SJSA1 (cell line): ENCODE measurements around the gene ADAMTS18. TPM values are rescaled to one million over a fixed set of nuclear protein-coding genes. Genes with fewer than 3 reads are reported as not detected.

Experiments used
- DNase-seq, 2 experiments: peaks; one replicate each; pipeline ENCODE4 v3.0.0-alpha.2; 2015 to 2020; ENCODE audit warnings: low spot score in 2 of 2, low read depth in 1 of 2
- H3K27ac ChIP-seq: fragments of 250-450 bp; sonication (Bioruptor Pico); 2 replicates; pipeline ENCODE4 v1.5.1; 2020; ENCODE audit warnings: mild to moderate bottlenecking, moderate library complexity
- H3K27me3 ChIP-seq: fragments of 250-450 bp; sonication (Bioruptor Pico); replicated peaks from 2 replicates; pipeline ENCODE4 v1.5.1; 2020; ENCODE audit warnings: mild to moderate bottlenecking, moderate library complexity
- H3K36me3 ChIP-seq: fragments of 250-450 bp; sonication (Bioruptor Pico); 2 replicates; pipeline ENCODE4 v1.5.1; 2020; ENCODE audit warnings: mild to moderate bottlenecking
- H3K4me1 ChIP-seq: fragments of 250-450 bp; sonication (Bioruptor Pico); replicated peaks from 2 replicates; pipeline ENCODE4 v1.6.1; 2021; ENCODE audit warnings: mild to moderate bottlenecking
- H3K4me3 ChIP-seq: fragments of 250-450 bp; sonication (Bioruptor Pico); 2 replicates; pipeline ENCODE4 v1.5.1; 2020; ENCODE audit warnings: mild to moderate bottlenecking
- H3K9me3 ChIP-seq: fragments of 250-450 bp; sonication (Bioruptor Pico); replicated peaks from 2 replicates; pipeline ENCODE4 v1.5.1; 2020; ENCODE audit warnings: mild to moderate bottlenecking
- total RNA-seq: library from RNA; depleted of rRNA; stranded (reverse); fragments of >200 nt; shearing (Covaris generic); gene quantifications from 2 replicates; pipeline ENCODE4 v1.2.3, GENCODE V29; 2014

Gene ADAMTS18
- total RNA-seq, 1 experiment from 2014 or later = not detected

DNA sequence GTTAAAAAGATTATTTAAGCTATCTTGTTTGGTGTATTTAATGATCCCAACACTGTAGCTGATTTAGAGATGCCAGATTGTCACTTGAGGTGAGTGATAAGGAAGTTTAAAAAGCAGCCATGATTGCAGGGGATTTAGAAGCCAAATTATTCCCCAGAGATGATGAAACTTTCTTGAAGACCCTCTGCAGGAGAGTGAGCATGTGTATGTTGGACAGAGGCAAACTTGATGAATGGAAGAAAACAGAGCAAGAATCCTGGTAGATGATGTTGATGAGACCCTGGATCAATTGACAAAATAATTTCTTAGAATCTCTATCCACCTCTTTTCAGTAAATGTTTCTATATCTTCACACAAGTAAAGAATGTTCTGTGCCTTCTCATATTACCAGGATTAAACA lies 14.4 kb upstream of the ADAMTS18 start:
- H3K27me3 ChIP-seq = no peaks in the 10 kb centered on the region
- H3K9me3 ChIP-seq = no peaks in the 10 kb centered on the region
- H3K4me3 ChIP-seq = no peak overlapping the region
- no peak for DNase-seq
- no peak overlapping the region for H3K27ac ChIP-seq
- H3K4me1 ChIP-seq = no peaks in the 10 kb centered on the region
- no peaks in the 10 kb centered on the region for H3K36me3 ChIP-seq

DNA sequence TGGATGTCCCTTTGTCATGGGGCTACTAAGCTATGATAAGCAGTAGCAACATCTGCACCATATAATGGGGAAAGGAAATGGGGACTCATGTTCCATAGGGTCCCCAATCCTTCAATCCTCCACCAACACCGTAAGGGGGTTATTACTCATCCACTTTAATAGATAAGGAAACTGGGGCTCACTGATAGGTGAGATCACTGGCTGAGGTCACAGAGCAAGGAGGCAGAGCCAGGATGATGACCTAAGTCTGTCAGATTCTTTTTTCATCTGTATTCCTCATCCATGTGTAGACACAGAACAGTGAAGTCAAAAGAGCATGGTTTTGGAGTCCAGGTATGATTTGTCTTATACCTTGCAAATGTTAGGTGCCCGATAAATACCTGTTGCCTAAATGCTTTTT lies 10.5 kb upstream of the ADAMTS18 start:
- Histone ChIP-seq H3K27me3 (no peaks in the 10 kb centered on the region), H3K27ac (no peak overlapping the region), H3K4me3 (no peak overlapping the region), H3K9me3 (no peaks in the 10 kb centered on the region), H3K4me1 (no peaks in the 10 kb centered on the region), H3K36me3 (no peaks in the 10 kb centered on the region)
- DNase-seq = no peak

DNA sequence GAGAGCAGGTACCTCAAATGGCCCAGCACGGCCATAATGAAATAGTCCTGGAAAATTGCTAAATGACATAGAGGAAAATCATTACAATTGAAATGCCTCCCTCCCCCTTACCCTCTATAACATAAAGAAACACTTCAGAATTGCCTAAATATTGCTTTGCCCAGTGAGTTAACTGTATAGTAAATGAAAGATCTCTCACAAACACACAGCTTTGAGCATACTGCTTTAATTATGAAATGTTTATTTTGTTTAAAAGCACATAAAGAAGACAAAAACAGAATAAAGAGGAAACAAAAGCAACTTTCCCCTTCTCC lies 9.3 kb upstream of the ADAMTS18 start:
- no peak for DNase-seq
- Histone ChIP-seq H3K27ac (no peak overlapping the region), H3K9me3 (no peaks in the 10 kb centered on the region), H3K36me3 (no peaks in the 10 kb centered on the region), H3K27me3 (no peaks in the 10 kb centered on the region), H3K4me1 (no peaks in the 10 kb centered on the region), H3K4me3 (no peak overlapping the region)

DNA sequence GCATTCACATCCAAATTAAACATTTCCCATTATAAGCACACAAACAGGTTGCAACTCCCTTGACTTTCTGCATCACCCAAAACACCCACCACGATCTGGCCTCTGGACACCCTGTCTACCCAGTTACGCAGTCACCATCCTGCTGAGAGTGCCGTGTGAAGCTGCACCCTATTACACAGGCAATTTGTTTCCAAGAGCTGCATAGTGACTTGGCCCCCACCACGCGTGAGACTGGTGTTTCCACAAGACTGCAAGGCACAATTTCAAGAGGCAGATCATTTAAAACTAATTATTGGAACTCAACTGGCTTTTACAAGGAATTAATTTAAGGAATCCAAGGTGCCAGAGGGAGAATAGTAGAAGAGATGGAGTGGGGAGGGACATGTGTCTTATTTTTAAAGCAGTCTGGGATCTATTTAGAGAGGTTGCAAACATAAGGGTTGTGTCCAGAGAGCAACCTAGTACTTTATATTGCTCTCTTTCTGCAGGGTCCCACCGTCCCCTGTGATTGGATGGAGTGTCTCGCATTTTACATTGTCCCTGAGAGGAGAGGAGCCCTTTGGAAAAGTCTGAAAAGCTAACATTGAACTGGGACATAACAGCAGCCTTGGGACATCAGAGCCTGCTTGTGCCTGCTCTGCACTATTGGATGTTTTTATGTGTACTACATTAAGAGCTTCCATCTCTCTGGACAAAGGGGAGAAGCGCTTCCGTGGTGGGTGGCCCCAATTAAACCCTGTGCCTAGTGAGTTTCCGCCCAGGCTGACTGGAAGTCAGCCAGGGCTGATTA lies 8.7 kb upstream of the ADAMTS18 start:
- no peaks in the 10 kb centered on the region for H3K4me1 ChIP-seq
- H3K4me3 ChIP-seq = no peak overlapping the region
- no peaks in the 10 kb centered on the region for H3K27me3 ChIP-seq
- H3K27ac ChIP-seq = no peak overlapping the region
- H3K36me3 ChIP-seq = no peaks in the 10 kb centered on the region
- no peaks in the 10 kb centered on the region for H3K9me3 ChIP-seq
- DNase-seq = no peak

DNA sequence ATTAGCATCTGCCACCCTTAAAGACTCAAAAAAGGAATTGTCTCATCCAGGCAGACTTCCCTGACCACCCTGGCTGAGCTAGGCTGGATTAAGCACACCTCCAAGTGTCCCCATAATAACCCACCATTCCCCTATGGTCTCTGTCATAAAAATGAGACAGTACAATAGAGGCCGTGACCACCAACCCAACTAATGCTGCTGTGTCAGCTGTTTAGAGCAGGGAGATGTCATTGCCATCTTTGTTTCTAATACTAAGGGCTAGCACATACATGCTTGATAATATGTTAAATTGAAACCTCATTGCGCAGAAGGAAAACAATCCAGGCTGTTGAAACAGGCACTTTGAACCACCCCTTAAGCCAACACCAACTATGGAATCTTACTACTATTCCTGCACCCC lies 7.2 kb upstream of the ADAMTS18 start:
- Histone ChIP-seq H3K27me3 (no peaks in the 10 kb centered on the region; the same call in 1 of the 2 replicates), H3K9me3 (no peaks in the 10 kb centered on the region), H3K4me1 (no peaks in the 10 kb centered on the region), H3K27ac (no peak overlapping the region), H3K36me3 (no peaks in the 10 kb centered on the region), H3K4me3 (no peak overlapping the region)
- DNase-seq = no peak

DNA sequence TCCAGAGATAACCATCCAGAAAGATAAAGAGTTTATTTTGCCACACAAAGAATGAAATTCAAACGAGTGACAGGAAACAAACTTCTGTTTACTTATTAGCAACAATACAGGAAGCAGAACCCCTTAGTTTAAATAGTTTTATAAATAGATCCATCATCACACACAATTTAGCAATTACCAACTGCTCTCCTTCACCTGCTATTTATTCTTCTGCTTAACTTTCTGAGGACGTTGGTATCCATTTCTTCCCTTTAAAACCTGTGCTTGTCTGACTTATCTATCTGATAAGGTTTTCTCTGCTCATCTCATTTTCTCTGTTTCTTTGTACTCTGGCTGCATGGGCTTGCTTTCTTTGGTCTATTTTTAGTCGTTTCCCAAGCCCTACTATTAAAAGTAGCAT lies 4.3 kb upstream of the ADAMTS18 start:
- Histone ChIP-seq H3K27ac (no peak overlapping the region), H3K36me3 (no peaks in the 10 kb centered on the region), H3K4me3 (no peak overlapping the region), H3K4me1 (no peaks in the 10 kb centered on the region), H3K27me3 (peaks cover 13% of the 10 kb centered on the region), H3K9me3 (no peaks in the 10 kb centered on the region)
- DNase-seq = no peak

DNA sequence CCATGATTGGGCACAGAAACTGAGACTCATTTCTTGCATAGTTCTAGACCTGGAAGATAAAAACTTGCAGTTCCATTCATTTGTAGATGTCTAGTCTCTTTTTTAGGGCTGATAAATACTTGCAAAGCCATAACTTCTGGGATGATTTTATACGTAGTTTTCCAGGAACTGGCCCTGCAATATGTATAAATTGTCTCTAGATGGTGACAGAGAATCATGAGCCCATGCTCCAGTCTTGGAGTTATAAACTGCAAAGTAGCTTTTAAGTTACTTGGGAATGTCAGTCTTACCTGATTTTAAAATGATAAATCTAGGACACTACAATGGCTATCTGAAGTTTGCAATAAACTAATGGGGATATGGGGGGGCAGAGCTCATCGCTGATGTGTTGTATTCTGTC lies 3.0 kb upstream of the ADAMTS18 start:
- no peak overlapping the region for H3K4me3 ChIP-seq
- no peaks in the 10 kb centered on the region for H3K4me1 ChIP-seq
- no peak overlapping the region for H3K27ac ChIP-seq
- H3K9me3 ChIP-seq = no peaks in the 10 kb centered on the region
- H3K27me3 ChIP-seq = peaks cover 26% of the 10 kb centered on the region
- H3K36me3 ChIP-seq = no peaks in the 10 kb centered on the region
- DNase-seq = no peak

DNA sequence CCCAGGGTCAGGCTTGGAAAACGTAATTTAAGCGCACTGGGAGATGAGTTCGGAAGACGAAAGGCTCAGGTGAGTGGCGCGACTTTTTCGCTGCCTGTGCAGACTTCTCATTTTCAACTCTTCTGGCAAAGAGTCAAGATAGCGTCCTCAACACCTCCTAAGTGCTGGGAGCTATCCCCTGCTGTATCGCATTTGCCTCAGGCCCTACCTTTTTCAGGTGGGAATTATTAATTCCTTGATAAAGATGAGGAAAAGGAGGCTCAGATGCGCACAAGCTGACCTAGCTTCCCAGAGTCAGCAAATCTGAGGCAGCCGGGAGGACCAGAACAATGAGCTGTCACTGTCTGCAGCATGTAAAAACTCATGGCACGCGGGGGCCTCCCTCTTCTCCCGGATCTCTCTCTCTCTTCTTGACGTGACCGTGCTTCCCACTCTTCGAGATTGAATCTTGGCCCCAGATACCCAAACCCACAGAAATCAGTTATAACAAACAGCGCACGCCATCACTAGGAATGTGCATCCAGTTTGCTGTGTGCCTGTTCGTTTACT lies 512 bp upstream of the ADAMTS18 start:
- no peak for DNase-seq
- H3K4me1 ChIP-seq = no peaks in the 10 kb centered on the region
- H3K4me3 ChIP-seq = no peak overlapping the region
- H3K27me3 ChIP-seq = peaks cover 27% of the 10 kb centered on the region
- no peaks in the 10 kb centered on the region for H3K9me3 ChIP-seq
- no peak overlapping the region for H3K27ac ChIP-seq
- no peaks in the 10 kb centered on the region for H3K36me3 ChIP-seq

DNA sequence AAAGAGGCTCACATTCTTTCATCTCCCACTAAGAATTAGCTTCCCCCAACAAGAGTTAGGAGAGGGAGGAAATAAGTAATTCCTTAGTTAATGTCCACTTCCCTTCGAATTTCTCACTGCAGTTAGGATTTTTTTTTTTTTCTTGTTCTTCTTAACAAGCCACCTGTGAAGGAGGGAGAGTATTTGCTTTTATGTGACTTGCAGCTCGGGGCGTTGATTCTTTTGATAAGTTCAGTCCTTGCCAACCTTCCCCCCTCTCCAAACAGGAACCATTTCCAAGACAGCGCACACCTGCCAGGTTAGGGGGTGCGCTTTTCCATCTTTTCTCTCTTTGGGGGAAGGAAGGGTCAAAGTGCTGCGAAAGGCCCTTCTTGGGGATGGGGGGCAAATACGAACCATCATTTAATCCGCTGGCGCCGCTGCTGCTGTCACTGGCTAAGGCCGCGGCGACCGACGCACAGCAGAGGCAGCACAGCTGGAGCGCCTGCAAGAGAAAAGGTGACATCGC lies 758 bp downstream of the ADAMTS18 start:
- peaks cover 31% of the 10 kb centered on the region for H3K27me3 ChIP-seq
- H3K4me3 ChIP-seq = no peak overlapping the region
- DNase-seq = no peak

DNA sequence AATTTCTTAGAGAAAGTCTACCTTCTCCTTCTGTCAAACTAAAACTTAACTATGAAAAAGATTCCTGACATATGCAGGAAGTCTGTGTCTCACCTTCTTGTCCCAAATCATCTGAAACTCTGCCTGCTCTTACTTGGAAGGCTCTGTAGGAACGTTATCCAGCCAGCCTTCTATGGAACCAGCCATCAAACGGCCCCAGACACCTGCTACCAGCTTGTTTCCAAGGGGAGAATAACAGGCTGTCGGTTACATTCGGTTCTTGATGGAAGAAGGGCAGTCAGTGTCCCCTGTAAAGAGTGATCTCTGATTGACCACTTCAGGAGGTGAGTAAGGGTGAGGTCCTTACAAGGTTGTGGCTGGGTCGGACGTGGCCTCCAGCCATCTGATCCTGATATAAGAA lies 1.7 kb downstream of the ADAMTS18 start:
- H3K4me3 ChIP-seq = no peak overlapping the region
- no peaks in the 10 kb centered on the region for H3K4me1 ChIP-seq
- H3K27ac ChIP-seq = no peak overlapping the region
- peaks cover 31% of the 10 kb centered on the region for H3K27me3 ChIP-seq
- H3K9me3 ChIP-seq = no peaks in the 10 kb centered on the region
- no peaks in the 10 kb centered on the region for H3K36me3 ChIP-seq
- no peak for DNase-seq

More for the DNA sequence above, 758 bp downstream of the ADAMTS18 start:
- no peak overlapping the region for H3K27ac ChIP-seq
- H3K36me3 ChIP-seq = no peaks in the 10 kb centered on the region
- no peaks in the 10 kb centered on the region for H3K4me1 ChIP-seq
- no peaks in the 10 kb centered on the region for H3K9me3 ChIP-seq

DNA sequence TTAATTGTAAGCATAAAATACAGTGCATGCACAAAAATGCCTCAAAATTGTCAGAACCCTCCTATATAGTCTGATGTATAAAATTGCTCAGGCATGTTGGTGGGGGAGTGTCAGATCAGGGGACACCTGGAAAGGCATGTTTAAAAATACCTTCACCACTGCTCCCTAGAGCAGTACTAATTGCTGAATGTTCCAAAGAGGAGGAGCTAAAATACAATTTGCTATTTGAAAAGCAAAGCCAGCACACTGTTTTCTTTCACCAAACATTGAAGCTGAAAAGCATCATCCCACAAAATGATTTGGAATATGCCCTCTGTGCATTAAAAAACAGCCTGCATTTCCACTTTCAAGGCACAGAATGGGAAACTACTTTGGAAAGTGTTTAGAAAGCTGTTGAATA lies 2.6 kb downstream of the ADAMTS18 start:
- no peaks in the 10 kb centered on the region for H3K4me1 ChIP-seq
- DNase-seq = no peak
- no peaks in the 10 kb centered on the region for H3K9me3 ChIP-seq
- peaks cover 31% of the 10 kb centered on the region for H3K27me3 ChIP-seq
- no peak overlapping the region for H3K27ac ChIP-seq
- no peaks in the 10 kb centered on the region for H3K36me3 ChIP-seq
- H3K4me3 ChIP-seq = no peak overlapping the region

DNA sequence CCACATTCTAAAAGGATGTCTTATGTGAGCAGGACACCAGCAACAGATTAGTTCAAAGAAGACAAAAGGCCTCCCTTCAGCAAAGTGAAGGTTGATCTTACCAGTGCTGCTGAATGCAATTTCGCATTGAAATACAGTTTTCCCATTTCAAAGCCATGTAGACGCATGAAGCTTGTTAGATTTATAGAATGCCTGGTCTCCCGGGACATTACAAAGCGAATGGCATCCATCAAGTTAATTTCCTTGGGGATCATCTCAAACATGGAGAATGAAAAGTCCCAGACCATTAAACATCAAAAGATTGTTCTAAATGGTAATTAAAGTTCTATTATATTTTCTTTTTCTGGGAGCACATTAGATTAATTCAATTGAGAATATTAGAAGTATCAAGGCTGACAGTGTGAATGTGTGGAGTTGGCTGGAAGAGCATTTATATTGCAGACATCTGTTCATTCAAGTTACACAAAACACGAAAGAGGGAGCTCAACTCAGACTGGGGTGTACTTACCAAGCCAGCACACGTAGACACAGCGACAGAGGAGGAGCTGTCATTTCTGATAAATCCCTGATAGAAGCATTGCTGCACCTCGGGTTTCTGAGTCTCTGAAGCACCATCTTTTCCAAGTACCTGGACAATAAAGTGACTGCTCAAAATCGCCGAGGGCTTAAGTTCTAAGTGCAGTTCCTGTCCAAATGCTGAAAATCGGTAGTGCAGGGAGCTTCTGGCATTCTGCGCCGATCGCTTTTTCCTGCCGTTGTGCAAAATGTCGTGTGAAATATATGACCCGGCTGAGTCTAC lies 3.8 kb downstream of the ADAMTS18 start:
- peaks cover 31% of the 10 kb centered on the region for H3K27me3 ChIP-seq
- no peaks in the 10 kb centered on the region for H3K36me3 ChIP-seq
- H3K4me1 ChIP-seq = no peaks in the 10 kb centered on the region
- no peak overlapping the region for H3K4me3 ChIP-seq
- no peak for DNase-seq
- no peaks in the 10 kb centered on the region for H3K9me3 ChIP-seq
- H3K27ac ChIP-seq = no peak overlapping the region

DNA sequence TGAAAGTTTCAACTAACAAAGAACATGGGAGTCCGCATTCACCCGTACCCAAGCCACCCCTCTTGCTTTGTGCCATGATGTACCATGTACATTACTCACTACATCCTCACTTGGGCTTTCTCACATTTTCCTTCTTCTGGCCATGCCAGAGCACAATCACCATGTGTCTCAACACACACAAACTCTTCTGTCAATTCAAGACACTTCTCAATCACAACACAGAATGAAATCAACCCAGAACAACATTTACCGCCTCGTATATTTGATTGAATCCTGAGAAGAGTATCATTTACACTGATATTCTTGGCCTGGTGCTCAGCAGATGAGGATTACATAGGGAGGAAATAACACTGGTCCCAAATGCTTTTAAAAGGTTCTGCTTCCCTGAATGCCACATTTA lies 4.5 kb downstream of the ADAMTS18 start:
- DNase-seq = no peak
- Histone ChIP-seq H3K27ac (no peak overlapping the region), H3K9me3 (no peaks in the 10 kb centered on the region), H3K4me1 (no peaks in the 10 kb centered on the region), H3K4me3 (no peak overlapping the region), H3K36me3 (no peaks in the 10 kb centered on the region), H3K27me3 (peaks cover 27% of the 10 kb centered on the region)
